Endothelial cell of umbilical vein (primary cell): ENCODE results near the gene C3orf22.

Source experiments
- EZH2 ChIP-seq: IDR thresholded peaks from 2 replicates; pipeline ENCODE4 v1.6.1; 2012; ENCODE audit warnings: borderline replicate concordance, low read depth, mild to moderate bottlenecking, moderate library complexity, low read length, inconsistent platforms; ENCODE audit not compliant: severe bottlenecking
- MAX ChIP-seq: IDR thresholded peaks from 2 replicates; pipeline ENCODE4 v1.6.1; 2011; ENCODE audit not compliant: insufficient read depth, insufficient read length
- POLR2A ChIP-seq: IDR thresholded peaks from 2 replicates; pipeline ENCODE4 v1.6.1; 2012; ENCODE audit warnings: low read depth, mild to moderate bottlenecking, control low read depth, low read length
- POLR2AphosphoS5 ChIP-seq: IDR thresholded peaks from 2 replicates; pipeline ENCODE4 v1.6.1; 2012; ENCODE audit warnings: low read depth, mild to moderate bottlenecking, control low read depth, low read length, moderate library complexity; ENCODE audit not compliant: insufficient read depth
- TF ChIP-seq, protein P1 (sequence below), 2 donors: IDR thresholded peaks; 1 replicate in 1 of 2; 2 replicates in 1 of 2; pipeline ENCODE4 v1.5.1; 2011; ENCODE audit warnings: low read length in 2 of 2, mild to moderate bottlenecking in 2 of 2, moderate library complexity in 2 of 2, control low read depth in 1 of 2, inconsistent platforms in 1 of 2, low read depth in 1 of 2; ENCODE audit not compliant: insufficient read depth in 1 of 2; ENCODE audit errors: extremely low read depth in 1 of 2

- TF ChIP-seq, protein P1, sequence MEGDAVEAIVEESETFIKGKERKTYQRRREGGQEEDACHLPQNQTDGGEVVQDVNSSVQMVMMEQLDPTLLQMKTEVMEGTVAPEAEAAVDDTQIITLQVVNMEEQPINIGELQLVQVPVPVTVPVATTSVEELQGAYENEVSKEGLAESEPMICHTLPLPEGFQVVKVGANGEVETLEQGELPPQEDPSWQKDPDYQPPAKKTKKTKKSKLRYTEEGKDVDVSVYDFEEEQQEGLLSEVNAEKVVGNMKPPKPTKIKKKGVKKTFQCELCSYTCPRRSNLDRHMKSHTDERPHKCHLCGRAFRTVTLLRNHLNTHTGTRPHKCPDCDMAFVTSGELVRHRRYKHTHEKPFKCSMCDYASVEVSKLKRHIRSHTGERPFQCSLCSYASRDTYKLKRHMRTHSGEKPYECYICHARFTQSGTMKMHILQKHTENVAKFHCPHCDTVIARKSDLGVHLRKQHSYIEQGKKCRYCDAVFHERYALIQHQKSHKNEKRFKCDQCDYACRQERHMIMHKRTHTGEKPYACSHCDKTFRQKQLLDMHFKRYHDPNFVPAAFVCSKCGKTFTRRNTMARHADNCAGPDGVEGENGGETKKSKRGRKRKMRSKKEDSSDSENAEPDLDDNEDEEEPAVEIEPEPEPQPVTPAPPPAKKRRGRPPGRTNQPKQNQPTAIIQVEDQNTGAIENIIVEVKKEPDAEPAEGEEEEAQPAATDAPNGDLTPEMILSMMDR (IDR thresholded peaks at IDR 0.05; ENCODE audit: extremely low read depth in 1 of 2, insufficient read depth in 1 of 2, low read depth in 1 of 2, low read length in 2 of 2): no peak
- TF ChIP-seq POLR2AphosphoS5 (no peak), POLR2A (no peak), MAX (no peak), EZH2 (no peak)
Measured at GRCh38 chr3:126527455-126528211, 31.1 kb downstream of the C3orf22 start.
